Gastroesophageal sphincter (tissue), 4 donors: ENCODE data around the gene DNAI2. TPM values are rescaled to one million over a fixed set of nuclear protein-coding genes. Genes with fewer than 3 reads are reported as not detected.

Source experiments
- ATAC-seq: fragments of 150-250 bp; one replicate; pipeline ENCODE4 v1.9.1; 2016; ENCODE audit warnings: mild to moderate bottlenecking, moderate library complexity
- H3K27ac ChIP-seq, 4 donors: fragments of 200-600 bp; sonication (generic) in 3 of 4; 1 replicate in 3 of 4; 2 replicates in 1 of 4; pipeline ENCODE4 v1.5.1; 2016 to 2019
- H3K27me3 ChIP-seq: fragments of 200-600 bp; sonication (generic); one replicate; pipeline ENCODE4 v1.5.1; 2019
- H3K36me3 ChIP-seq, 2 donors: fragments of 200-600 bp; sonication (generic); one replicate each; pipeline ENCODE4 v1.5.1; 2019; ENCODE audit warnings: control low read depth in 1 of 2
- H3K4me1 ChIP-seq, 3 donors: fragments of 200-600 bp; sonication (generic); 1 replicate in 2 of 3; 2 replicates in 1 of 3; pipeline ENCODE4 v1.5.1; 2016 to 2019; ENCODE audit warnings: control low read depth in 2 of 3
- H3K4me3 ChIP-seq, 2 donors: fragments of 200-600 bp; sonication (generic); one replicate each; pipeline ENCODE4 v1.5.1; 2019; ENCODE audit warnings: mild to moderate bottlenecking in 1 of 2, moderate library complexity in 1 of 2
- H3K9me3 ChIP-seq, 3 donors: fragments of 200-600 bp; sonication (generic); one replicate each; pipeline ENCODE4 v1.5.1; 2017 to 2019; ENCODE audit warnings: control low read depth in 2 of 3
- CTCF ChIP-seq, 4 experiments: fragments of 200-600 bp in 2 of 4; fragments of 450-650 bp in 2 of 4; sonication (generic) in 1 of 4; IDR thresholded peaks; one replicate each; pipeline ENCODE4 v1.5.1; 2017 to 2019; ENCODE audit warnings: antibody characterized with exemption in 4 of 4, mild to moderate bottlenecking in 2 of 4, moderate library complexity in 2 of 4
- EP300 ChIP-seq: sonication (generic); formaldehyde crosslinking; IDR thresholded peaks from one replicate; pipeline ENCODE4 v1.6.1; 2017; ENCODE audit warnings: antibody characterized with exemption, mild to moderate bottlenecking
- POLR2A ChIP-seq, 2 donors: fragments of 450-650 bp; IDR thresholded peaks; one replicate each; pipeline ENCODE4 v1.6.1; 2017; ENCODE audit warnings: antibody characterized with exemption in 2 of 2, mild to moderate bottlenecking in 2 of 2, moderate library complexity in 1 of 2
- POLR2AphosphoS5 ChIP-seq: sonication (generic); formaldehyde crosslinking; IDR thresholded peaks from one replicate; pipeline ENCODE4 v1.6.1; 2017; ENCODE audit warnings: antibody characterized with exemption
- WGBS, 2 donors: methylation state at CpG; one replicate each; pipeline ENCODE4 v1.1.5; 2018; ENCODE audit warnings: low coverage in 1 of 2; 5-methylcytosine and 5-hydroxymethylcytosine counted together
- total RNA-seq, 4 donors: library from RNA; depleted of rRNA; stranded (reverse); fragments of >200 nt; gene quantifications; one replicate each; pipeline ENCODE4 v1.1.0, GENCODE V29; 2016

DNAI2 gene
- total RNA-seq, 4 donors from 2014 or later = not detected

DNA sequence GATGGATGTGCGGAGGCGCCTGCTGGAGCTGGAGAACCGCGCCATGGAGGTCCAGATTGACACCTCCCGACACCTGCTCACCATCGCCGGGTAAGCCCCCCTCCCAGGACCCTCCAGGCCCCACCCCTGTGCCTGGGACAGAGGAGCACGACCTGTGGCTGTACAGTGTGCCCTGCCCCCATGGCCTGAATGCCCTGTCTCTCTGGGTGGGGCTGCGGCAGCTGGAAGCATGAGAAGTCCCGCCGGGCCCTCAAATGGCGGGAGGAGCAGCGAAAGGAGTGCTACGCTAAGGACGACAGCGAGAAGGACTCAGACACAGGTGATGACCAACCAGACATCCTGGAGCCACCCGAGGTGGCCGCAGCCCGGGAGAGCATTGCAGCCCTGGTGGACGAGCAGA lies 76.5 kb downstream of the DNAI2 start:
- H3K27me3 ChIP-seq = peaks cover 88% of the 10 kb centered on the region
- WGBS, 2 donors = 40% methylated on average over 1 of the region's 20 CpGs; no CpG with 5 or more reads in 1 of the 2 donors
- no peaks in the 10 kb centered on the region for H3K4me1 ChIP-seq
- H3K9me3 ChIP-seq = no peaks in the 10 kb centered on the region
- no peaks in the 10 kb centered on the region for H3K36me3 ChIP-seq
- TF ChIP-seq POLR2AphosphoS5 (no peak), EP300 (no peak), CTCF (IDR thresholded peaks at IDR 0.05) (no peak), POLR2A (IDR thresholded peaks at IDR 0.05) (no peak)
- no peak overlapping the region for H3K27ac ChIP-seq
- no peak for ATAC-seq
- no peak overlapping the region for H3K4me3 ChIP-seq

GRCh38 chr17:74351552-74352210 lies 77.6 kb downstream of the DNAI2 start:
- Histone ChIP-seq H3K27ac (no peak overlapping the region), H3K27me3 (peaks cover 91% of the 10 kb centered on the region), H3K9me3 (no peaks in the 10 kb centered on the region), H3K4me1 (peaks cover 0 to 3% (median 0%) of the 10 kb centered on the region in 3 donors), H3K36me3 (no peaks in the 10 kb centered on the region), H3K4me3 (no peak overlapping the region)
- WGBS, 2 donors = 63% methylated on average over 1 of the region's 55 CpGs; no CpG with 5 or more reads in 1 of the 2 donors
- no peak for ATAC-seq
- no peak for TF ChIP-seq CTCF (IDR thresholded peaks at IDR 0.05)
- TF ChIP-seq EP300 = no peak

GRCh38 chr17:74353446-74354060 lies 79.5 kb downstream of the DNAI2 start:
- peaks cover 100% of the 10 kb centered on the region for H3K27me3 ChIP-seq
- WGBS, 2 donors = 68 to 72% methylated on average over 5 to 10 of the region's 10 CpGs

DNA sequence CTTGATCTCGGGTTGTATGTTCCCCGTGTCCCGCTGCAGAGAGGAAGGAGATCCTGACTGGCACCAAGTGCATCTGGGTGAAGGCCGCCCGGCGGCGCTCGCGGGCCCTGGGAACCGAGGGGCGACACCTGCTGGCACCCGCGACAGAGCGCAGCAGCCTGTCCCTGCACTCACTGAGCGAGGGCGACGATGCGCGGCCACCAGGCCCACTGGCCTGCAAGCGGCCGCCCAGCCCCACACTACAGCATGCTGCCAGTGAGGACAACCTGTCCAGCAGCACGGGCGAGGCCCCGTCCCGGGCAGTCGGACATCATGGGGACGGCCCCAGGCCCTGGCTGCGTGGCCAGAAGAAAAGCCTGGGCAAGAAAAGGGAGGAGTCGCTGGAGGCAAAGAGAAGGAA lies 80.1 kb downstream of the DNAI2 start:
- Histone ChIP-seq H3K27me3 (peaks cover 100% of the 10 kb centered on the region), H3K4me3 (no peak overlapping the region), H3K27ac (no peak overlapping the region), H3K9me3 (no peaks in the 10 kb centered on the region), H3K36me3 (no peaks in the 10 kb centered on the region), H3K4me1 (peaks cover 0 to 13% (median 0%) of the 10 kb centered on the region in 3 donors)
- no CpG with 5 or more reads among the region's 29 CpGs for WGBS, 2 donors
- no peak for ATAC-seq
- TF ChIP-seq EP300 (no peak), CTCF (IDR thresholded peaks at IDR 0.05) (peak in 1 of 4 experiments; percentile 28)

More at GRCh38 chr17:74353446-74354060, 79.5 kb downstream of the DNAI2 start:
- Histone ChIP-seq H3K4me1 (peaks cover 0 to 13% (median 0%) of the 10 kb centered on the region in 3 donors), H3K9me3 (no peaks in the 10 kb centered on the region), H3K4me3 (no peak overlapping the region), H3K27ac (no peak overlapping the region), H3K36me3 (no peaks in the 10 kb centered on the region)
- ATAC-seq = no peak
- TF ChIP-seq CTCF (IDR thresholded peaks at IDR 0.05) (no peak), EP300 (no peak), POLR2A (IDR thresholded peaks at IDR 0.05) (no peak), POLR2AphosphoS5 (no peak)

DNA sequence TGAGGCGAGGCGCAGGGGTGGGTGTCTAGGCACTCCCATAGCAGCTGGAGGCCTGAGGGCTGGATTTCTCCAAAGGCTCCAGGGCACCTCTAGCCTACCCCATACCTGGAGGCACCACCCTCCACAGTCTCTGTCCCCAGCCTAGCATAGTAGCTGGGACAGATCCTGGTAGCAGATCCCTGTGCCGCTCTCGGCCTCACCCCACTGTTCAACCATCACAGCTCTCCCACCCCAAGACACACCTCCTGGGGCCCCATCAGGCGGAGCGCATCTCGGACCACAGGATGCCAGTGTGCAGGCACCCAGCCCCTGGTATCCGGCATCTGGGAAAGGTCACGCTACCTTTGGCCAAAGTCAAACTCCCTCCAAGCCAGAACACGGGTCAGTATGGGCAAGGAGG lies 80.5 kb downstream of the DNAI2 start:
- H3K36me3 ChIP-seq = no peaks in the 10 kb centered on the region
- peaks cover 100% of the 10 kb centered on the region for H3K27me3 ChIP-seq
- H3K4me3 ChIP-seq = no peak overlapping the region
- H3K27ac ChIP-seq = no peak overlapping the region
- H3K4me1 ChIP-seq = peaks cover 0 to 13% (median 0%) of the 10 kb centered on the region in 3 donors
- 80% methylated on average over 1 of the region's 10 CpGs; no CpG with 5 or more reads in 1 of the 2 donors for WGBS, 2 donors
- ATAC-seq = no peak
- no peaks in the 10 kb centered on the region for H3K9me3 ChIP-seq
- TF ChIP-seq EP300 = no peak
- TF ChIP-seq POLR2A (IDR thresholded peaks at IDR 0.05) = no peak
- no peak for TF ChIP-seq POLR2AphosphoS5
- no peak for TF ChIP-seq CTCF (IDR thresholded peaks at IDR 0.05)
